ENCODE data around the gene FBXO47. TPM values are rescaled to one million over a fixed set of nuclear protein-coding genes. Genes with fewer than 3 reads are reported as not detected.

Gene FBXO47
- total and polyA plus RNA-seq, 9 of the 15 experiments (the other 6 are each of a cell fraction or from before 2014, with no cell fraction given) = not detected

GRCh38 chr17:38917259-38917658 lies 49.9 kb downstream of the FBXO47 start:
- FAIRE-seq = peak; percentile 74
- ChIA-PET POLR2A (interaction anchor here (2.2 kb wide), 1 partner anchor 11 kb away, joined by 8 read pairs; no protein-coding TSS in a partner anchor), CTCF (ENCODE audit: low intra/inter-chr PET ratio) (interaction anchor here (0.6 to 1.2 kb wide), 2 partner anchors 66 to 327 kb away, joined by 3 read pairs; no protein-coding TSS in a partner anchor)
- no peak overlapping the region for H2AFZ ChIP-seq (ENCODE audit: low read depth, low read length)
- 81% methylated on average over 3 of the region's 3 CpGs for WGBS (ENCODE audit: insufficient coverage, low coverage, missing lambda C conversion rate)
- no peak overlapping the region for H3K27ac ChIP-seq (ENCODE audit: extremely low read depth, low read depth, low read length)
- no peak for ATAC-seq
- H3K36me3 ChIP-seq (ENCODE audit: control insufficient read depth, insufficient read depth, low read length) = peaks cover 74% of the 10 kb centered on the region; the same call in 1 of the 3 replicates
- intact Hi-C loops (cut with micrococcal nuclease) (no loop called here), in situ Hi-C loops (cut with MboI) (no loop called here)
- BruUV-seq (replicated peaks) = no TSS peak
- H3K4me3 ChIP-seq = no peak overlapping the region
- no peak for TF ChIP-seq FOXK1 (CRISPR knock-in tag; IDR thresholded peaks at IDR 0.05; ENCODE audit: borderline replicate concordance)
- no peak for TF ChIP-seq NFATC3 (IDR thresholded peaks at IDR 0.05)
- TF ChIP-seq PHTF2 (CRISPR knock-in tag; IDR thresholded peaks at IDR 0.05) = no peak
- TF ChIP-seq ZNF830 (CRISPR knock-in tag; IDR thresholded peaks at IDR 0.05) = no peak
- TF ChIP-seq GATAD2A (IDR thresholded peaks at IDR 0.05) = no peak
- peak in 1 of 3 experiments; percentile 46; a peak in 2 of 6 replicates for TF ChIP-seq CTCF (IDR thresholded peaks at IDR 0.05 in 2 of 3, conservative IDR thresholded peaks at IDR 0.05 in 1 of 3; ENCODE audit: insufficient read depth in 2 of 3, low read depth in 1 of 3, low read length in 3 of 3)
- no peak for TF ChIP-seq SUPT5H (IDR thresholded peaks at IDR 0.05)
- TF ChIP-seq ZNF324 (CRISPR knock-in tag; IDR thresholded peaks at IDR 0.05) = no peak
- TF ChIP-seq ESRRA (IDR thresholded peaks at IDR 0.05; ENCODE audit: borderline replicate concordance, low read depth) = peak; percentile 60
- no peak for TF ChIP-seq CBFA2T2 (conservative IDR thresholded peaks at IDR 0.05)
- TF ChIP-seq ZNF316 (IDR thresholded peaks at IDR 0.05) = no peak
- no peak for TF ChIP-seq OTX1 (CRISPR knock-in tag; IDR thresholded peaks at IDR 0.05)
- TF ChIP-seq SRSF1 (IDR thresholded peaks at IDR 0.05; ENCODE audit: low read depth, low read length) = no peak
- TF ChIP-seq POLR2H (tag; IDR thresholded peaks at IDR 0.05; ENCODE audit: low read depth) = no peak
- TF ChIP-seq ATF1 (CRISPR knock-in tag; IDR thresholded peaks at IDR 0.05) = no peak
- no peak for TF ChIP-seq ATF1 (tag; IDR thresholded peaks at IDR 0.05)
- TF ChIP-seq, protein P1, sequence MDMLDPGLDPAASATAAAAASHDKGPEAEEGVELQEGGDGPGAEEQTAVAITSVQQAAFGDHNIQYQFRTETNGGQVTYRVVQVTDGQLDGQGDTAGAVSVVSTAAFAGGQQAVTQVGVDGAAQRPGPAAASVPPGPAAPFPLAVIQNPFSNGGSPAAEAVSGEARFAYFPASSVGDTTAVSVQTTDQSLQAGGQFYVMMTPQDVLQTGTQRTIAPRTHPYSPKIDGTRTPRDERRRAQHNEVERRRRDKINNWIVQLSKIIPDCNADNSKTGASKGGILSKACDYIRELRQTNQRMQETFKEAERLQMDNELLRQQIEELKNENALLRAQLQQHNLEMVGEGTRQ (CRISPR knock-in tag; IDR thresholded peaks at IDR 0.05) = no peak
- no peak for TF ChIP-seq PRMT5 (CRISPR knock-in tag; IDR thresholded peaks at IDR 0.05)
- no peak for TF ChIP-seq MTA2 (IDR thresholded peaks at IDR 0.05; ENCODE audit: low read depth)
- TF ChIP-seq HSF4 (CRISPR knock-in tag; IDR thresholded peaks at IDR 0.05; ENCODE audit: borderline replicate concordance) = no peak
- TF ChIP-seq HIVEP1 (CRISPR knock-in tag; IDR thresholded peaks at IDR 0.05) = no peak
- no peak for TF ChIP-seq STAT5A (IDR thresholded peaks at IDR 0.05; ENCODE audit: borderline replicate concordance, low read length)
- no peak for TF ChIP-seq POLR2AphosphoS5 (IDR thresholded peaks at IDR 0.05; ENCODE audit: control insufficient read depth, insufficient read depth, low read depth, low read length)
- TF ChIP-seq ZNF384 (IDR thresholded peaks at IDR 0.05; ENCODE audit: low read depth, low read length) = 0 out of 2 replicates have a peak, but pooled peaks have one; percentile 36
- peaks cover 0 to 10% of the 10 kb centered on the region in 2 experiments; a peak in 1 of 5 replicates for H3K4me1 ChIP-seq (replicated peaks in 1 of 2; ENCODE audit: control insufficient read depth in 2 of 2, insufficient read depth in 2 of 2, low read length in 2 of 2)
- H3K4me2 ChIP-seq (ENCODE audit: insufficient read depth, low read length) = no peak overlapping the region
- no peak overlapping the region for H3K9ac ChIP-seq (ENCODE audit: insufficient read depth in 1 of 2, low read depth in 2 of 2, low read length in 2 of 2)
- H3K9me1 ChIP-seq (ENCODE audit: control insufficient read depth, insufficient read depth, low read length) = no peaks in the 10 kb centered on the region
- peak in 1 of 4 experiments; percentile 7 for DNase-seq (ENCODE audit: extremely low read depth in 1 of 4, low spot score in 3 of 4)
- H3K79me2 ChIP-seq (ENCODE audit: control insufficient read depth, insufficient read depth, low read length) = no peaks in the 10 kb centered on the region
- H4K20me1 ChIP-seq (replicated peaks; ENCODE audit: control insufficient read depth, insufficient read depth, low read length) = peaks cover 5% of the 10 kb centered on the region; the same call in 1 of the 2 replicates
- H3K27me3 ChIP-seq (ENCODE audit: control insufficient read depth in 2 of 2, insufficient read depth in 2 of 2, low read length in 2 of 2) = no peaks in the 10 kb centered on the region
- no peaks in the 10 kb centered on the region for H3K9me3 ChIP-seq (replicated peaks; ENCODE audit: control insufficient read depth, insufficient read depth, low read depth, low read length)

Data from K562 (cell line).